ELR (cell line): ENCODE data around the gene CCSER1.
"Not testable (repeated sequence)": the region's sequence is repeated elsewhere in the genome, so short reads cannot be mapped to it uniquely, and the experiment has no call there.

Experiments used
- DNase-seq: peaks from one replicate; pipeline ENCODE4 v3.0.0-alpha.2; 2015; ENCODE audit warnings: low read depth

CCSER1 gene

GRCh38 chr4:91373546-91373945 is 1246.4 kb downstream of the CCSER1 start:
- no peak for DNase-seq

GRCh38 chr4:91405431-91405830 is 1278.2 kb downstream of the CCSER1 start:
- DNase-seq = not testable (repeated sequence)

DNA sequence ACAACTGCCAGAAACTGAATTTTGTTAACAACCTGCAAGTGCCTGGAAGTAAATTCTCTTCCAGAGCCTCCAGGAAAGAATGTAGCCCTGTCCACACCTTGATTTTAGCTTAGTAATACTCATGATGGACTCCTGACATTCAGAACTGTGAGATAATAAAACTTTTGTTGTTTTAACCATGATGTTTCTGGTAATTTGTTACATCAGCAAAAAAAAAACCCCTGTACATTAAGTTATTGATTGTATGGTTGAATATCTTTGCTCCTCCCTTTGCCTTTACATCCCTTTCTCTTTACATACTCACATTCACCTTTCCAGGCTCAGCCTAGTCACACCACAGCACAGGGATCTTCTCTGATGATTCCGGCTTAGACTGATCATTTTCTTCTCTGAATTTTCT is 1294.8 kb downstream of the CCSER1 start:
- DNase-seq = no peak

- DNase-seq = no peak
Measured at GRCh38 chr4:91426725-91427124, 1299.5 kb downstream of the CCSER1 start.

- DNase-seq = no peak
Measured at GRCh38 chr4:91427171-91427570, 1300.0 kb downstream of the CCSER1 start.

- no peak for DNase-seq
Measured at GRCh38 chr4:91434631-91435030, 1307.4 kb downstream of the CCSER1 start.

DNA sequence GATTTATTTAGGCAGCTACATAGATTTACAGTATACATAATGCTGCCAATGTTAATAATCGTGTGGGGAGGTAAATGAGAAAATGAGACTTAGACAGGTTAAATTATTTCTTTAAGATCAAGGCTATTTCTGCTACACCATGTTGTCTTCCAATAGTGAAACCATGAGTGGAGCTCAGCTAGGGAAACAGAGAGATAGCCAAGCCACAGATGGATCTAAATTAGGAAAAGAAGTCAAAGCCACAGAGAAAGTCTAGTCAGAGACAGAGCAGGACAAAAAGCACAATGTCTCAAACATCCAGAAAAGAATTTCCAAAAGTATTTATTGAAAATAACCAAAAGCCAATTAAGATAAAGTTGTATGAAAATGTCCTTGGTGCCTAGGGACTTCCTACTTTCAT is 1309.4 kb downstream of the CCSER1 start:
- DNase-seq = no peak

DNA sequence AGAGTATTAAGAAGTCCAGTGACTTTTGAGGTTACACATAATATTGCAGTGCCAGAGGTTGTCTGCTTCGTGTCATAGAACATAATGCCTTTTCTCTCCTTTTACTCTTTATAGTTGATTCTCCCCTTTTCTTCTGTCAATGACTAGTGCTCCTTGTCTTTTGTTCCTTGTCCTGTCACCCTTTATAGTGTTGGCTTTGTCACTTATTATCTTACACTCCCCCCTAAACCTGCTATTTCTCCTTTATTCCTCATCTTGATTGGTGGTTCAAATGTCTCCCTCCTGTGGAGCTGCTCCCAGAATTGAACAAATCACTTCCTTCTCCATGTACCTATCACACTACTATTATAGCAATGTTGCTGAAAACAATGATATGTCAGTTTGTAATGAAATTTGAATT is 1320.0 kb downstream of the CCSER1 start:
- no peak for DNase-seq

DNA sequence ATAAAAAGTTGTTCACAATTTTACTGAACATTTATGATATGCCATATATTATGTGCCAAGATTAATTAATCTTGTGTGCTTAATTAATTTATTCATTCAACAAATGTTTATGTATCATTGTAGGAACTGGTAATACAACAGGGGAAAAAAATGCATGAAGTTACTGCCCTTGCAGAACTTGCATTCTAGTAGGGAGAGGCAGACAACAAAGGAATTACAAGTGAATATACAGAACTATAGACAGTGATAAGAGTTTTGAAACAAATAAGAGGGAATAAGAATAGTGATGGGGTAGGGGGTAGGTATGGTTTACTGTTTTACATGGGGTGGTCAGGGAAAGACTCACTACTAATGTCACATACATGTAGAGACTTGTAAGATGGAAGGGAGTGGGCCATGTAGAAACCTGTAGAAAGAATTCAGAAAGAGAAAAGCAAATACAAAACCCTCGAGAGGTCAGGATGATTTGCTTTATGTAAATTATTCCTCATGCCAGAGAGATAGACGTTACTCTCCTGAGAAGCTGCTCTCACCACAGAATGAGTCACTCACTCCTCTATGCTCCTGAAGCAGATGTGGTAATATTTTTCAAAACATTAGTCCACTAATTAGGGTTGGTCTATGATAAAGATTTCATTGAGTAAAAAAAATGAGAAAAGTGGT is 1321.6 kb downstream of the CCSER1 start:
- DNase-seq = no peak

DNA sequence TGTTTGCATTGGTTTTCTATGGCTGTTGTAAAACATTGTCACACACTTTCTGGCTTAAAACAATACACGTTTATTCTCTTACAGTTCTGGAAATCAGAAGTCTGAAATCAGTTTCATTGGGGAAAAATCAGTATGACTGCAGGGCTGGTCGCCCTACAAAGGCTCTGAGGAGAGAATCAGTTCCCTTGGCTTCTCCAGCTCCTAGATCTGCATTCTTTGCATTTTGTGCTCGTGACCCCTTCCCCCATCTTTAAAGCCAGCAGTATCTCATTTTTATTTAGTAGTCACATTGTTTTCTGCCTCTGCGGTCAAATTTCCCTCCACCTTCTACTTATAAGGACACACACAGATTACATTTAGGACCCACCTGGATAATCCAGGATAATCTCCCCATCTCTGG is 1326.9 kb downstream of the CCSER1 start:
- DNase-seq = no peak

DNA sequence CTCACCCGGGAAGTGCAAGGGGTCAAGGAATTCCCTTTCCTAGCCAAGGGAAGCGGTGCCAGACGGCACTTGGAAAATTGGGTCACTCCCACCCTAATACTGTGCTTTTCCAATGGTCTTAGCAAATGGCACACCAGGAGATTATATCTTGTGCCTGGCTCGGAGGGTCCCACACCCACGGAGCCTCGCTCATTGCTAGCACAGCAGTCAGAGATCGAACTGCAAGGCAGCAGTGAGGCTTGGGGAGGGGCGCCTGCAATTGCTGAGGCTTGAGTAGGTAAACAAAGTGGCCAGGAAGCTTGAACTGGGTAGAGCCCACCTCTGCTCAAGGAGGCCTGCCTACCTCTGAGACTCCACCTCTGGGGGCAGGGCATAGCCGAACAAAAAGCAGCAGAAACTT is 1335.4 kb downstream of the CCSER1 start:
- not testable (repeated sequence) for DNase-seq

DNA sequence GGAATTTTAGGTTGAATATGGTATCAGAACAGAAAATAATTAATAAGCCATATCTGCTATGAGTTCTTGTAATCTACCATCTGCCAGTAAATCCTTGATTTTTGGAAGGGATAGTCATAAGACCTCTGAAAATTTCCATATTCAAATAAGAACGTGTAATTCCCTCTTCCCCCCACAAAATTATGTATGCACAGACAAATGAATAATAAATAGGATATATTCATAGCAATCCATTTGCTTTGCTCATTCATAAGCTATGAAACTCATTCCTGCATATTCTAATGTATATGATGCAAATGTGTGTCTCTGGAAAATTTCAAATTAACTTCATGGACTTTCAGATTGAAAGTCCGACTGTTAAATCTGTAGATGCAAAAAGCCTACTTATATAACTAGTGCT is 1343.5 kb downstream of the CCSER1 start:
- DNase-seq = no peak

DNA sequence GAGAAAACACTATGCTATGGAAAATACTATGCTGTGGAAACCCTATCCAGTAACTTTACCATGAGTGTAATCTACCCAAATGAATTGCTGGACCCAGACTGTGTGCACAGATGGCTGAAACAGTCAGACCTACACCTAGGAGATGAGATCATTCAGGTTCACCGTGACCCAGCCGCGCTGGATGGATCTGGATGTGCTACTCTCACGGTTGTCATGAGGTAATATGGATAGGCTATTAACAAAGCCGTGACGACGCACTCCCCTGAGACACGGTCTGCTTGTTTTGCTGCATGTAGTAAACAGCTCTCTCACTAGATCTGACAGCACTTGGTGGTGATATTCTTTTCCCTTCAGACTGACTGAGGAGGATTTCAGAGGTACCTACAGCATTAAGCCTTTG is 1344.1 kb downstream of the CCSER1 start:
- DNase-seq = no peak

DNA sequence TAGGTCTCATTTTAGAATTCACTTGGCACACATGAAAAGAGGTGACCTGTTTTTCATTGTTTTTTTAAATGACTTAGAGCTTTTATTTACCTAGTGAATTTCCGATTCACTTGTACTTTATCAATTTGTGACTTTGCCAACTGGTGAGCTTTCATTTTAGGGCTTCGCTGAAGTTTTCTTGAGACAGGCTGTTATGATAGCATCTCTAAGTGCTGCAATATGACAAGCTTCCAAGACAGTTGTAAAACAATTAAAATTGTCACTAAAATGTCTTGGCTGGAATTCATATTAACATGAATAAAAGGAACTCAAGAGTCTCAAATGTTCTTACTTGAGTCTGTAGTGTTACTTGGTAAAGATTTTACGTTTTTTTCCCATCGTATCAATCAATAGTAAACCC is 1344.9 kb downstream of the CCSER1 start:
- DNase-seq = no peak

DNA sequence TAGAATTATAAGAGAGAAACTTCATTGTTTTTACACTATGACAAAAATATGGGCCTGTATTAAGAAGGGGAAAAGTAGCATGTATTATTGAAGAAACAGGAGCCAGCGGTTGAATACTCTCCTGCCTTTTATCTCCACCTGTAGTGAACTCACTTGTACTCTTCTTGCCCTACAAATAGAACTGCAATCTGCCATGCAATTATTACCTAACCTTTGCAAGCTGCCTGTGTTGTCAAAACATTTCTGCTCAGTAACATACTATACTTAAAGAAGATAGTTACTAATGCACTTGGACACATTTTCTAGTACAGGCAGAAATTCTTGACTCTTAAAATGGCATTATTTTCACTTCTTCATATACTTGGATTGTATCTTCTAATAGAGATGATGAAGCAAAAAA is 1358.2 kb downstream of the CCSER1 start:
- no peak for DNase-seq

- DNase-seq = no peak
Measured at GRCh38 chr4:91488946-91489345, 1361.8 kb downstream of the CCSER1 start.

DNA sequence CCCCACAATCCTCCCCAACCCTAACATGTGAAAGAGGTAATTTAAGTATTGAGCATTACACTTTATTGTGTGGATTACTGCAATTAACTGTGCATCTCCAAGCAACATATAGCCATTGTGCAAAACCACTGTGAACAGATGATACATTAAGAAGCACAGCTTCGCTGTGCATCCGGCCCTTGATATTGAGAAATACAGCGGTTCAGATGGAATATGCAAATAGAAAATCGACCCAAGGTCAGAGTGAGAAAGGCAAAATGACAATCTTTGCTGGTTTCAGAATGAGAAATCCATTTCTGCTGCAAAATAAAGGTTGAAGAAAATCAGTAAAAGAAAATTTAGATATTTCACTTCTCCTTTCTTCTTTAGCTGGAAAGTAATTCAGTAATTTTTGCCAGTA is 1370.7 kb downstream of the CCSER1 start:
- no peak for DNase-seq

DNA sequence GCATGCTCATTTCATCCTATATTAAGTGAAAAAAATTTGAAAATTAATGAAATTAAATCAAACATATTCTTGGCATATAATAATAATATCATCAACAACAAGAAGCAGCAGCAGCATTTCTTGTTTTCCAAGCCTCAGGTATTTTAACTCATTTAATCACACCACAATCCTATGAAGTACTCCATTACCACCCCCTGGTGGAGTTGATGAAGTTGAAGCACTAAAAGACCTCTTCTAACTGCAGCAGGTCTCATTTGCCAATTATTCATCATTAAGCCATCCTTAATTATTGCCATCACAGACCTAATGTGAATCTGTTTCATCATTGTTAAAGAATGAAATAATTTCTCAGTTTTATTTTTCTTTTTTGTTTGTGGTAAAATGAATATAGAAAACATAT is 1375.2 kb downstream of the CCSER1 start:
- no peak for DNase-seq

- no peak for DNase-seq
Measured at GRCh38 chr4:91513326-91513725, 1386.1 kb downstream of the CCSER1 start.

GRCh38 chr4:91519155-91519554 is 1392.0 kb downstream of the CCSER1 start:
- DNase-seq = no peak

- DNase-seq = no peak
Measured at GRCh38 chr4:91525621-91526020, 1398.4 kb downstream of the CCSER1 start.

GRCh38 chr4:91527056-91527455 is 1399.9 kb downstream of the CCSER1 start:
- no peak for DNase-seq

DNA sequence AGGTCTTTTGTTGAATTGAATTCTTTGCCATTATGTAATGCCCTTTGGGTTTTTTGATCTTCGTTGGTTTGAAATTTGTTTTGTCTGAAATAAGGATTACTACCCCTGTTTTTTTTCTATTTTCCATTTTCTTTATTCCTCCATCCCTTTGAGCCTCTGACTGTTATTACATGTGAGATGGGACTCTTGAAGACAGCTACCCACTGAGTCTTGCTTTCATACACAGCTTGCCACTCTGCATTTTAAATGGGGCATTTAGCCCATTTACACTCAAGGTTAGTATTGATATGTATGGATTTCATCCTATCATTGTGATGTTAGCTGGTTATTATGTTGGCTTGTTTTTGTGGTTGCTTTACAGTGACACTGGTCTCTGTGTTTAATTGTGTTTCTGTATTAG is 1440.4 kb downstream of the CCSER1 start:
- no peak for DNase-seq

GRCh38 chr4:91577864-91578263 is 1450.7 kb downstream of the CCSER1 start:
- DNase-seq = no peak

GRCh38 chr4:91590260-91590659 is 1463.1 kb downstream of the CCSER1 start:
- no peak for DNase-seq
